H1 (cell line): ENCODE results near the gene SYNDIG1. TPM values are rescaled to one million over a fixed set of nuclear protein-coding genes. Genes with fewer than 3 reads are reported as not detected.

ENCODE experiments used
- CTCF ChIA-PET: fragments of 300-600 bp; sonication (Branson Sonifier 250); formaldehyde crosslinking; loops from one replicate; lab custom pipeline; 2021; ENCODE audit not compliant: partially characterized antibody; lab: Charles Lee
- POLR2A ChIA-PET: fragments of 300-600 bp; sonication (Branson Sonifier 250); formaldehyde crosslinking; loops from one replicate; lab custom pipeline; 2021; ENCODE audit warnings: inconsistent platforms; ENCODE audit not compliant: partially characterized antibody; lab: Charles Lee
- DNase-seq, 2 experiments: peaks; one replicate each; pipeline versions ENCODE4 v3.0.0 to v3.0.0-alpha.2; 2010 to 2022; ENCODE audit warnings: low spot score in 2 of 2, low read depth in 1 of 2, mixed read lengths in 1 of 2
- FAIRE-seq: peaks from 2 replicates; lab custom pipeline; 2011; peaks lifted over from hg19 to GRCh38; lab: Jason Lieb, UNC
- H2AFZ ChIP-seq: 2 replicates; pipeline ENCODE4 v1.8.1; 2012; ENCODE audit warnings: low read length, inconsistent platforms
- H2AK5ac ChIP-seq: 2 replicates; pipeline ENCODE4 v1.6.1; 2013; ENCODE audit warnings: low read depth, low read length
- H2BK120ac ChIP-seq: replicated peaks from 2 replicates; pipeline ENCODE3; 2013; ENCODE audit warnings: low read depth, low read length, inconsistent platforms
- H2BK12ac ChIP-seq: 2 replicates; pipeline ENCODE4 v1.6.1; 2013; ENCODE audit warnings: low read depth, low read length
- H2BK15ac ChIP-seq: 2 replicates; pipeline ENCODE4 v1.6.1; 2013; ENCODE audit warnings: low read length
- H2BK20ac ChIP-seq: 2 replicates; pipeline ENCODE4 v1.6.1; 2013; ENCODE audit warnings: low read length
- H2BK5ac ChIP-seq: 2 replicates; pipeline ENCODE4 v1.6.1; 2013; ENCODE audit warnings: low read depth, low read length
- H3K14ac ChIP-seq: 2 replicates; pipeline ENCODE4 v1.6.1; 2013; ENCODE audit warnings: inconsistent platforms; ENCODE audit not compliant: insufficient read length
- H3K18ac ChIP-seq: 2 replicates; pipeline ENCODE4 v1.6.1; 2013; ENCODE audit warnings: low read length; ENCODE audit errors: extremely low read depth
- H3K23ac ChIP-seq: 2 replicates; pipeline ENCODE4 v1.6.1; 2013; ENCODE audit warnings: inconsistent platforms; ENCODE audit not compliant: insufficient read length
- H3K23me2 ChIP-seq: 2 replicates; pipeline ENCODE4 v1.6.1; 2013; ENCODE audit warnings: low read depth, low read length
- H3K27ac ChIP-seq: 2 replicates; pipeline ENCODE4 v1.6.1; 2011; ENCODE audit warnings: low read depth, low read length, inconsistent platforms
- H3K27me3 ChIP-seq, 4 experiments: replicated peaks in 1 of 4; 1 replicate in 1 of 4; 2 replicates in 3 of 4; pipeline versions ENCODE4 v1.6.1 to v1.8.1; 2011 to 2013; ENCODE audit warnings: low read length in 3 of 4, mild to moderate bottlenecking in 3 of 4, inconsistent platforms in 2 of 4, mixed read lengths in 2 of 4, moderate library complexity in 1 of 4; ENCODE audit not compliant: control insufficient read depth in 3 of 4, insufficient read depth in 3 of 4; ENCODE audit errors: extremely low read depth in 1 of 4
- H3K36me3 ChIP-seq, 4 experiments: 2 replicates each; pipeline versions ENCODE4 v1.6.1 to v1.8.1; 2011 to 2013; ENCODE audit warnings: mild to moderate bottlenecking in 4 of 4, low read length in 3 of 4, moderate library complexity in 2 of 4, control low read depth in 1 of 4, inconsistent platforms in 1 of 4; ENCODE audit not compliant: insufficient read depth in 4 of 4, control insufficient read depth in 2 of 4
- H3K4ac ChIP-seq: replicated peaks from 2 replicates; pipeline ENCODE3; 2013; ENCODE audit warnings: low read length, low read depth, mixed read lengths, inconsistent platforms; ENCODE audit not compliant: insufficient read length
- H3K4me1 ChIP-seq, 4 experiments: replicated peaks in 1 of 4; 1 replicate in 1 of 4; 2 replicates in 3 of 4; pipeline versions ENCODE4 v1.6.1 to v1.8.1; 2011 to 2013; ENCODE audit warnings: low read length in 3 of 4, inconsistent platforms in 2 of 4, mixed read lengths in 1 of 4; ENCODE audit not compliant: insufficient read depth in 4 of 4, control insufficient read depth in 3 of 4
- H3K4me2 ChIP-seq, 2 experiments: 2 replicates each; pipeline versions ENCODE4 v1.6.1 to v1.8.1; 2011 to 2013; ENCODE audit warnings: low read depth in 2 of 2, low read length in 2 of 2, control low read depth in 1 of 2, inconsistent platforms in 1 of 2, mild to moderate bottlenecking in 1 of 2; ENCODE audit not compliant: insufficient read depth in 1 of 2
- H3K4me3 ChIP-seq, 4 experiments: fragments of 200-600, 300-600 bp in 1 of 4; sonication (generic), shearing (Covaris generic), sonication (Bioruptor Twin) in 1 of 4; 2 replicates each; pipeline versions ENCODE4 v1.5.1 to v1.8.1; 2011 to 2016; ENCODE audit warnings: low read length in 4 of 4, low read depth in 3 of 4, control low read depth in 2 of 4, inconsistent platforms in 2 of 4, mild to moderate bottlenecking in 2 of 4, mixed read lengths in 1 of 4, moderate library complexity in 1 of 4; ENCODE audit not compliant: insufficient read depth in 2 of 4; ENCODE audit errors: extremely low read depth in 1 of 4
- H3K56ac ChIP-seq: replicated peaks from 2 replicates; pipeline ENCODE3; 2013; ENCODE audit warnings: low read depth, mild to moderate bottlenecking, mixed read lengths, low read length, inconsistent platforms; ENCODE audit not compliant: insufficient read length
- H3K79me1 ChIP-seq: 2 replicates; pipeline ENCODE4 v1.6.1; 2013; ENCODE audit warnings: low read depth, low read length, control low read depth
- H3K79me2 ChIP-seq, 2 experiments: 2 replicates each; pipeline versions ENCODE4 v1.6.1 to v1.8.1; 2012 to 2013; ENCODE audit warnings: low read length in 2 of 2, mild to moderate bottlenecking in 2 of 2, inconsistent platforms in 1 of 2; ENCODE audit not compliant: insufficient read depth in 2 of 2, control insufficient read depth in 1 of 2
- H3K9ac ChIP-seq, 4 experiments: replicated peaks in 1 of 4; 1 replicate in 1 of 4; 2 replicates in 3 of 4; pipeline versions ENCODE4 v1.6.1 to v1.8.1; 2011 to 2013; ENCODE audit warnings: low read depth in 3 of 4, low read length in 3 of 4, control low read depth in 2 of 4, mild to moderate bottlenecking in 2 of 4, moderate library complexity in 2 of 4, inconsistent platforms in 1 of 4; ENCODE audit errors: extremely low read depth in 1 of 4
- H3K9me3 ChIP-seq, 2 experiments: 2 replicates each; pipeline versions ENCODE4 v1.6.1 to v1.8.1; 2012 to 2013; ENCODE audit warnings: mild to moderate bottlenecking in 2 of 2, moderate library complexity in 2 of 2, control low read depth in 1 of 2, inconsistent platforms in 1 of 2, low read depth in 1 of 2, low read length in 1 of 2, mixed read lengths in 1 of 2; ENCODE audit not compliant: insufficient read depth in 2 of 2
- H4K20me1 ChIP-seq, 2 experiments: replicated peaks in 1 of 2; 2 replicates each; pipeline versions ENCODE3 to v1.8.1; 2011 to 2013; ENCODE audit warnings: inconsistent platforms in 2 of 2, low read length in 2 of 2, mild to moderate bottlenecking in 1 of 2; ENCODE audit not compliant: insufficient read depth in 2 of 2, control insufficient read depth in 1 of 2
- H4K5ac ChIP-seq: 2 replicates; pipeline ENCODE4 v1.6.1; 2013; ENCODE audit warnings: low read length, low read depth, mixed read lengths, inconsistent platforms; ENCODE audit not compliant: insufficient read length
- H4K8ac ChIP-seq: 2 replicates; pipeline ENCODE4 v1.8.0; 2013; ENCODE audit warnings: mild to moderate bottlenecking, moderate library complexity, low read length, inconsistent platforms; ENCODE audit not compliant: insufficient read depth; ENCODE audit errors: extremely low read depth
- H4K91ac ChIP-seq: replicated peaks from 2 replicates; pipeline ENCODE3; 2013; ENCODE audit warnings: low read length, mixed read lengths, inconsistent platforms; ENCODE audit not compliant: insufficient read length
- CEBPB ChIP-seq: IDR thresholded peaks from 2 replicates; pipeline ENCODE4 v1.6.1; 2012; ENCODE audit warnings: low read depth, low read length
- RBBP5 ChIP-seq: IDR thresholded peaks from 2 replicates; pipeline ENCODE4 v1.7.1; 2012; ENCODE audit warnings: low read depth, mild to moderate bottlenecking, inconsistent platforms, low read length, moderate library complexity, borderline replicate concordance
- SAP30 ChIP-seq: fragments of 300-600 bp; sonication (generic); IDR thresholded peaks from 2 replicates; pipeline ENCODE4 v1.7.1; 2012; ENCODE audit warnings: low read length, moderate library complexity, mild to moderate bottlenecking, inconsistent platforms; ENCODE audit not compliant: insufficient read depth, insufficient replicate concordance
- SIX5 ChIP-seq: IDR thresholded peaks from 2 replicates; pipeline ENCODE4 v1.6.1; 2011; ENCODE audit warnings: mild to moderate bottlenecking, low read depth, low read length
- TAF1 ChIP-seq: IDR thresholded peaks from 2 replicates; pipeline ENCODE4 v1.6.1; 2011; ENCODE audit warnings: mild to moderate bottlenecking, low read depth, low read length
- WGBS, 2 experiments: shearing (Covaris generic) in 1 of 2; methylation state at CpG; one replicate each; pipeline versions ENCODE4 v1.1.6 to v1.1.7; 2013 to 2015; ENCODE audit warnings: low lambda C conversion rate in 2 of 2, mixed read lengths in 2 of 2, inconsistent platforms in 1 of 2, low coverage in 1 of 2, missing lambda C conversion rate in 1 of 2; ENCODE audit not compliant: insufficient replicate concordance in 2 of 2, insufficient coverage in 1 of 2, insufficient read length in 1 of 2; ENCODE audit errors: extremely low coverage in 1 of 2, missing lambda C conversion rate in 1 of 2; 5-methylcytosine and 5-hydroxymethylcytosine counted together
- polyA plus RNA-seq, 7 experiments: library from polyadenylated mRNA; depleted of rRNA in 3 of 7; stranded (reverse) in 5 of 7; unstranded in 2 of 7; fragments of >200 nt in 5 of 7; fragments of 200-250 nt in 2 of 7; gene quantifications; 1 replicate in 5 of 7; 2 replicates in 1 of 7; 4 replicates in 1 of 7; pipeline versions ENCODE4 v1.2.1 to v1.2.3, GENCODE V29; 2011 to 2013; ENCODE audit warnings: missing spikeins in 2 of 7, mixed read lengths in 2 of 7
- total RNA-seq: library from RNA; stranded (reverse); fragmentation: NEBNext Ultra II Directional; extraction: Animal tissue kit (Norgen Biotek cat#: 25700); gene quantifications from 2 replicates; pipeline ENCODE4 v1.2.1, GENCODE V29; 2021
- TF ChIP-seq, protein P1 (sequence below), 3 experiments: IDR thresholded peaks; 1 replicate in 2 of 3; 2 replicates in 1 of 3; pipeline versions ENCODE4 v1.5.1 to v1.6.1; 2011; ENCODE audit warnings: low read length in 3 of 3, mild to moderate bottlenecking in 3 of 3, inconsistent platforms in 2 of 3, low read depth in 1 of 3, moderate library complexity in 1 of 3; ENCODE audit not compliant: insufficient read depth in 1 of 3; ENCODE audit errors: control extremely low read depth in 1 of 3
- TF ChIP-seq, protein P2 (sequence below): IDR thresholded peaks from 2 replicates; pipeline ENCODE4 v1.6.1; 2011; ENCODE audit warnings: low read depth, mild to moderate bottlenecking, low read length; ENCODE audit not compliant: insufficient read depth

The SYNDIG1 gene
- total and polyA plus RNA-seq, 2 of the 8 experiments (the other 6 are each of a cell fraction or from before 2014, with no cell fraction given) = 6.5 to 7.8 TPM

DNA sequence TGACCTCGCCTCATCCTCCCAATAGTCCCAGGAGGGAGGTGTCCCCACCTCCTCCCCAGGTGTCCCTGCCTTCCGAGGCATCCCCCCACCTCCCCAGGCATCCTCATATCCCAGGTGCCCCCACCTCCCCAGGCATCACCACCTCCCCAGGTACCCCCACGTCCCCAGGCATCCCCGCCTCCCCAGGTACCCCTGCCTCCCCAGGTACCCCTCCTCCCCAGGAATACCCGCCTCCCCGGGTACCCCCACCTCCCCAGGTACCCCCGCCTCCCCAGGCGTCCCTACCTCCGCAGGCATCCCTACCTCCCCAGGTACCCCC lies 198.9 kb downstream of the SYNDIG1 start:
- Histone ChIP-seq H2BK12ac (no peak overlapping the region), H4K5ac (no peak overlapping the region), H3K9ac (no peak overlapping the region), H3K4me2 (no peak overlapping the region), H4K8ac (no peak overlapping the region), H4K20me1 (peaks cover 0 to 2% of the 10 kb centered on the region in 2 experiments), H2AK5ac (no peak overlapping the region), H3K14ac (no peak overlapping the region), H3K9me3 (no peaks in the 10 kb centered on the region), H2BK120ac (no peak overlapping the region), H3K79me1 (no peaks in the 10 kb centered on the region), H4K91ac (no peak overlapping the region), H2BK5ac (no peak overlapping the region), H3K36me3 (no peaks in the 10 kb centered on the region), H3K27me3 (no peaks in the 10 kb centered on the region), H2AFZ (no peak overlapping the region), H2BK15ac (no peak overlapping the region), H3K56ac (no peak overlapping the region), H2BK20ac (no peak overlapping the region), H3K27ac (no peak overlapping the region), H3K23me2 (no peaks in the 10 kb centered on the region), H3K23ac (no peak overlapping the region), H3K18ac (no peak overlapping the region), H3K4ac (no peak overlapping the region), H3K4me1 (no peaks in the 10 kb centered on the region; a peak in 1 of 7 replicates), H3K79me2 (no peaks in the 10 kb centered on the region), H3K4me3 (no peak overlapping the region)
- DNase-seq (no peak), FAIRE-seq (no peak)
- no CpG with 5 or more reads among the region's 9 CpGs for whole genome bisulfite sequencing, 2 experiments
- ChIA-PET CTCF (no interaction called here), POLR2A (no interaction called here)
- TF ChIP-seq, protein P1, sequence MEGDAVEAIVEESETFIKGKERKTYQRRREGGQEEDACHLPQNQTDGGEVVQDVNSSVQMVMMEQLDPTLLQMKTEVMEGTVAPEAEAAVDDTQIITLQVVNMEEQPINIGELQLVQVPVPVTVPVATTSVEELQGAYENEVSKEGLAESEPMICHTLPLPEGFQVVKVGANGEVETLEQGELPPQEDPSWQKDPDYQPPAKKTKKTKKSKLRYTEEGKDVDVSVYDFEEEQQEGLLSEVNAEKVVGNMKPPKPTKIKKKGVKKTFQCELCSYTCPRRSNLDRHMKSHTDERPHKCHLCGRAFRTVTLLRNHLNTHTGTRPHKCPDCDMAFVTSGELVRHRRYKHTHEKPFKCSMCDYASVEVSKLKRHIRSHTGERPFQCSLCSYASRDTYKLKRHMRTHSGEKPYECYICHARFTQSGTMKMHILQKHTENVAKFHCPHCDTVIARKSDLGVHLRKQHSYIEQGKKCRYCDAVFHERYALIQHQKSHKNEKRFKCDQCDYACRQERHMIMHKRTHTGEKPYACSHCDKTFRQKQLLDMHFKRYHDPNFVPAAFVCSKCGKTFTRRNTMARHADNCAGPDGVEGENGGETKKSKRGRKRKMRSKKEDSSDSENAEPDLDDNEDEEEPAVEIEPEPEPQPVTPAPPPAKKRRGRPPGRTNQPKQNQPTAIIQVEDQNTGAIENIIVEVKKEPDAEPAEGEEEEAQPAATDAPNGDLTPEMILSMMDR (IDR thresholded peaks at IDR 0.05; ENCODE audit: control extremely low read depth in 1 of 3, insufficient read depth in 1 of 3, low read depth in 1 of 3, low read length in 3 of 3) = no peak
- no peak for TF ChIP-seq RBBP5
- TF ChIP-seq CEBPB = no peak
- TF ChIP-seq SAP30 = no peak
- TF ChIP-seq TAF1 = no peak
- no peak for TF ChIP-seq SIX5
- TF ChIP-seq, protein P2, sequence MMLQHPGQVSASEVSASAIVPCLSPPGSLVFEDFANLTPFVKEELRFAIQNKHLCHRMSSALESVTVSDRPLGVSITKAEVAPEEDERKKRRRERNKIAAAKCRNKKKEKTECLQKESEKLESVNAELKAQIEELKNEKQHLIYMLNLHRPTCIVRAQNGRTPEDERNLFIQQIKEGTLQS = no peak
